ENCODE measurements around the gene ZNF101. TPM values are rescaled to one million over a fixed set of nuclear protein-coding genes. Genes with fewer than 3 reads are reported as not detected.
A peak's percentile ranks its signal among the peaks of the same experiment; 100 is the strongest.

Gene ZNF101
- total and polyA plus RNA-seq, 9 of the 15 experiments (the other 6 are each of a cell fraction or from before 2014, with no cell fraction given) = 9.6 to 20.3 (median 12.4) TPM

DNA sequence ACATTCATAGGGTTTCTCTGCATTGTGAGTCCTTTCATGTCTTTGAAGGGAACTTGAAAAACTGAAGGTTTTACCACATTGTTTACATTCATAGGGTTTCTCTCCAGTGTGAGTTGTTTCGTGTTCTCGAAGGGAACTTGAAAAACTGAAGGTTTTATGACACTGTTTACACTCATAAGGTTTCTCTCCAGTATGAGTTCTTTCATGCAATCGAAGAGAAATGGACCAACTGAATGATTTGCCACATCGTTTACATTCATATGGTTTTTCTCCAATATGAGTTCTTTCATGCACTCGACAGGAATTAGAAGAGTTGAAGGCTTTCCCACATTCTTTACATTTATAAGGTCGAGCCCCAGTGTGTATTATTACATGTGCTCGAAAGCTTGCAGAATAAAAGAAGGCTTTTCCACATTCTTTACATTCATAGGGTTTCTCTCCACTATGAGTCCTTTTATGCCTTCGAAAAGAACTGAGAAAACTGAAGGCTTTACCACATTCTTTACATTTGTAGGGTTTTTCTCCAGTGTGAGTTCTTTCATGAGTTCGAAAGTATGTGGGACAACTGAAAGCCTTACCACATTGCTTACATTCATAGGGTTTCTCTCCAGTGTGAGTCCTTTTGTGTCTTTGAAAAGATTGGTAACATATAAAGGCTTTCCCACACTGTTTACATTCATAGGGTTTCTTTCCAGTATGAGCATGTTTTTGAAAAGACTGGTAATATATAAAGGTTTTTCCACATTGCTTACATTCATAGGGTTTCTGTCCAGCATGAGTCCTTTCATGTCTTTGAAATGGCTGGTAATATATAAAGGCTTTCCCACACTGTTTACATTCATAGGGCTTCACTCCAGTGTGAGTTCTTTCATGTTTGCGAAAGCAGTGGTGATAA, 43.5 kb downstream of the ZNF101 start:
- WGBS (ENCODE audit: insufficient coverage, low coverage, missing lambda C conversion rate) = 92% methylated on average over 10 of the region's 10 CpGs
- ChIA-PET CTCF (ENCODE audit: low intra/inter-chr PET ratio) (interaction anchor here (0.7 kb wide), 1 partner anchor 1108 kb away, joined by 3 read pairs; no protein-coding TSS in a partner anchor), POLR2A (no interaction called here)
- no peak overlapping the region for H3K4me2 ChIP-seq (ENCODE audit: insufficient read depth, low read length)
- no peak for FAIRE-seq
- no peak overlapping the region for H3K4me3 ChIP-seq
- H3K27ac ChIP-seq (ENCODE audit: extremely low read depth, low read depth, low read length) = no peak overlapping the region
- no peaks in the 10 kb centered on the region for H4K20me1 ChIP-seq (replicated peaks; ENCODE audit: control insufficient read depth, insufficient read depth, low read length)
- H3K4me1 ChIP-seq (replicated peaks in 1 of 2; ENCODE audit: control insufficient read depth in 2 of 2, insufficient read depth in 2 of 2, low read length in 2 of 2) = no peaks in the 10 kb centered on the region
- no peak overlapping the region for H2AFZ ChIP-seq (ENCODE audit: low read depth, low read length)
- H3K27me3 ChIP-seq (ENCODE audit: control insufficient read depth in 2 of 2, insufficient read depth in 2 of 2, low read length in 2 of 2) = no peaks in the 10 kb centered on the region
- TF ChIP-seq SMARCE1 (IDR thresholded peaks at IDR 0.05) = no peak
- TF ChIP-seq ZFX (CRISPR knock-in tag; IDR thresholded peaks at IDR 0.05) = no peak
- TF ChIP-seq ERF (CRISPR knock-in tag; IDR thresholded peaks at IDR 0.05) = no peak
- no peak for TF ChIP-seq NCOA6 (IDR thresholded peaks at IDR 0.05)
- TF ChIP-seq ZNF274 (IDR thresholded peaks at IDR 0.05; ENCODE audit: borderline replicate concordance, low read depth, low read length) = peak; percentile 83
- peak; percentile 94 for TF ChIP-seq ZNF75A (CRISPR knock-in tag; IDR thresholded peaks at IDR 0.05)
- DNase-seq (ENCODE audit: extremely low read depth in 1 of 4, low spot score in 3 of 4) = no peak
- no peak for ATAC-seq
- no peaks in the 10 kb centered on the region for H3K9me1 ChIP-seq (ENCODE audit: control insufficient read depth, insufficient read depth, low read length)
- no peaks in the 10 kb centered on the region; the same call in 2 of the 3 replicates for H3K79me2 ChIP-seq (ENCODE audit: control insufficient read depth, insufficient read depth, low read length)
- BruUV-seq (replicated peaks) = no TSS peak
- no peak overlapping the region for H3K9ac ChIP-seq (ENCODE audit: insufficient read depth in 1 of 2, low read depth in 2 of 2, low read length in 2 of 2)
- intact Hi-C loops (cut with micrococcal nuclease) = no loop called here
- in situ Hi-C loops (cut with MboI) = no loop called here
- H3K36me3 ChIP-seq (ENCODE audit: control insufficient read depth, insufficient read depth, low read length) = peaks cover 30% of the 10 kb centered on the region
- H3K9me3 ChIP-seq (replicated peaks; ENCODE audit: control insufficient read depth, insufficient read depth, low read depth, low read length) = peaks cover 41% of the 10 kb centered on the region
